Measurements from ENCODE around the gene LRP1B.

The LRP1B gene

GRCh38 chr2:141736466-141736865, 394.4 kb downstream of the LRP1B start:
- no peak for DNase-seq

GRCh38 chr2:141728886-141729285, 401.9 kb downstream of the LRP1B start:
- DNase-seq, result no peak

- DNase-seq, result no peak
Measured at GRCh38 chr2:141728142-141728541, 402.7 kb downstream of the LRP1B start.

GRCh38 chr2:141724426-141724825, 406.4 kb downstream of the LRP1B start:
- DNase-seq, result no peak

GRCh38 chr2:141723814-141724213, 407.0 kb downstream of the LRP1B start:
- no peak for DNase-seq

- DNase-seq, result no peak
Measured at GRCh38 chr2:141720476-141720875, 410.3 kb downstream of the LRP1B start.

- DNase-seq, result no peak
Measured at GRCh38 chr2:141714496-141714895, 416.3 kb downstream of the LRP1B start.

- no peak for DNase-seq
Measured at GRCh38 chr2:141711627-141712026, 419.2 kb downstream of the LRP1B start.

GRCh38 chr2:141710589-141711239, 420.1 kb downstream of the LRP1B start:
- no peak for DNase-seq

- DNase-seq, result no peak
Measured at GRCh38 chr2:141709756-141710155, 421.1 kb downstream of the LRP1B start.

GRCh38 chr2:141707486-141707885, 423.3 kb downstream of the LRP1B start:
- no peak for DNase-seq

- DNase-seq, result no peak
Measured at GRCh38 chr2:141704541-141704940, 426.3 kb downstream of the LRP1B start.

- DNase-seq, result no peak
Measured at GRCh38 chr2:141703501-141703900, 427.3 kb downstream of the LRP1B start.

GRCh38 chr2:141701618-141702017, 429.2 kb downstream of the LRP1B start:
- no peak for DNase-seq

GRCh38 chr2:141699573-141699972, 431.2 kb downstream of the LRP1B start:
- no peak for DNase-seq

GRCh38 chr2:141698500-141698899, 432.3 kb downstream of the LRP1B start:
- no peak for DNase-seq

GRCh38 chr2:141697035-141697434, 433.8 kb downstream of the LRP1B start:
- DNase-seq, result no peak

- DNase-seq, result no peak
Measured at GRCh38 chr2:141694180-141694579, 436.6 kb downstream of the LRP1B start.

- no peak for DNase-seq
Measured at GRCh38 chr2:141692829-141693228, 438.0 kb downstream of the LRP1B start.

- no peak for DNase-seq
Measured at GRCh38 chr2:141676139-141676538, 454.7 kb downstream of the LRP1B start.

- no peak for DNase-seq
Measured at GRCh38 chr2:141666191-141666590, 464.6 kb downstream of the LRP1B start.

- DNase-seq, result no peak
Measured at GRCh38 chr2:141660232-141660631, 470.6 kb downstream of the LRP1B start.

GRCh38 chr2:141654311-141654710, 476.5 kb downstream of the LRP1B start:
- no peak for DNase-seq

GRCh38 chr2:141653184-141653583, 477.6 kb downstream of the LRP1B start:
- no peak for DNase-seq

GRCh38 chr2:141652308-141652707, 478.5 kb downstream of the LRP1B start:
- DNase-seq, result no peak

Measured in CD4-positive, alpha-beta T cell treated with Interferon alpha-2 for 1 hour (primary cell).